ENCODE measurements around the gene TSPAN32.

Gene TSPAN32

DNA sequence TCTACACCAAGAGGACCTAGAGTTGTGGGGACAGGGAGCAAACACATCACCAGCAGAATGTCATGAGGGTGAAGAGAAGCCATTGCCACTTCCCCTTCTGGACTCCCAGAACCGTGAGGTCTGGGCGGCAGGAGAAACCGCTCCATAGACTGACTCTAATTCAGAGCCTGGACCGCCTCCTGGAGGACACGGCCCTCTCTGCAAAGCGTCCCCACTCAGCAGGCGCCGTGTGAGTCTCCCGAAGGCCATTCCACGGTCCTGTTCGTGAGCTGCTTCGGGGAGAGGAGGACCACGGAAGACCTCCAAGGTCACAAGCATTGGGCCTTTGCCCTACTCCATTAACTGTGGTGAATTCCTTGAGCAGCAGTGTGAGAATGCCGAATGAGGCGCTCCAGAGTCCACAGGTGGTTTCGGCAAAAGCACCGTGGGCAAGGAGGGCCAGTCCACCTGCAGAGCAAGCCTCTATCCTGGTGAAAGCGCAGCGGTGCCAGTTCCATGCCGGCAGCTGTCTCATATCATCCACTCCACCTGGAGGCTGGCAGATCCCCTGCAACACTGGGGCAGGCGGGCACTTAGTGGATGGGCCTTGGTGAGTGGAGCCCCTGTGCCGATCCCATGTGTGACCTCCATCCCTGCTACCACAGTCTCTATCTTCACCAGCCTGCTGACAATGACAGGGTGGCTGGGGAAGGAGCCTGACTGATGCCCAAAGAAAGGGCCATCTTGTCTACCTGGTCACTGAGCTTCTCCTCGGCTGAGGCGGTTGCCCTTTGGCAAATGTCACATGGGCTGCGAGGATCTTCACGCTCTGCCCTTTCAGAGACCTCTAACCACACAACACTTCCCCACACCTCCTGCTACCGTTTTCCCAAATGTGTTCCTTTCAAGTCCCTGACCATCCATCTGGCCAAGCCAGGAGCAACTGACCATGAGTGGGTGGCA is 7.6 kb upstream of the TSPAN32 start (continued):
- no peak for TF ChIP-seq ZNF70 (CRISPR knock-in tag; IDR thresholded peaks at IDR 0.05)
- TF ChIP-seq, protein P1, sequence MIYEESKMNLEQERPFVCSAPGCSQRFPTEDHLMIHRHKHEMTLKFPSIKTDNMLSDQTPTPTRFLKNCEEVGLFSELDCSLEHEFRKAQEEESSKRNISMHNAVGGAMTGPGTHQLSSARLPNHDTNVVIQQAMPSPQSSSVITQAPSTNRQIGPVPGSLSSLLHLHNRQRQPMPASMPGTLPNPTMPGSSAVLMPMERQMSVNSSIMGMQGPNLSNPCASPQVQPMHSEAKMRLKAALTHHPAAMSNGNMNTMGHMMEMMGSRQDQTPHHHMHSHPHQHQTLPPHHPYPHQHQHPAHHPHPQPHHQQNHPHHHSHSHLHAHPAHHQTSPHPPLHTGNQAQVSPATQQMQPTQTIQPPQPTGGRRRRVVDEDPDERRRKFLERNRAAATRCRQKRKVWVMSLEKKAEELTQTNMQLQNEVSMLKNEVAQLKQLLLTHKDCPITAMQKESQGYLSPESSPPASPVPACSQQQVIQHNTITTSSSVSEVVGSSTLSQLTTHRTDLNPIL (CRISPR knock-in tag; IDR thresholded peaks at IDR 0.05; ENCODE audit: low read depth): no peak
- TF ChIP-seq RARB (CRISPR knock-in tag; IDR thresholded peaks at IDR 0.05): no peak
- TF ChIP-seq OSR1 (CRISPR knock-in tag; IDR thresholded peaks at IDR 0.05): no peak
- no peak for TF ChIP-seq ZC3H10 (CRISPR knock-in tag; IDR thresholded peaks at IDR 0.05)
- TF ChIP-seq ISL1 (CRISPR knock-in tag; IDR thresholded peaks at IDR 0.05): no peak
- TF ChIP-seq ZNF565 (CRISPR knock-in tag; conservative IDR thresholded peaks at IDR 0.05; ENCODE audit: low read depth): no peak
- no peak for TF ChIP-seq SNAI2 (CRISPR knock-in tag; IDR thresholded peaks at IDR 0.05)

DNA sequence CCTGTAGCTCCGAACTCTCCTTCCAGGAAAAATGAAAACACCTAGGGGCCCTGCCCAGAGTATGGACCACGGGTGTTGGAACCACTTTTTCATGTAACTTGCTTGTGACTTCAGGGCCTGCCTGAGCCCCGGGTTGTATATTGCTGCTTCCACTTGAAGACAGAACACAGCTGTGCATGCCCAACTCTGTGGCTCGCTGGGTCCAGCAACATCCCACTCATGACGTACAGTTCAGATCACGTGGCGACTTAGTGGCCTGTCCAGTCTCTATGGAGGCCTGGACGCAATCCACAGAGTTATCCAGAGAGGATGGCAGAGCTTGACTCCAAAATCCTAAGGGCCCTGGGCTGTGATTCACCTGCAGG is 6.9 kb upstream of the TSPAN32 start:
- TF ChIP-seq GLIS3 (CRISPR knock-in tag; IDR thresholded peaks at IDR 0.05): no peak
- TF ChIP-seq, protein P2, sequence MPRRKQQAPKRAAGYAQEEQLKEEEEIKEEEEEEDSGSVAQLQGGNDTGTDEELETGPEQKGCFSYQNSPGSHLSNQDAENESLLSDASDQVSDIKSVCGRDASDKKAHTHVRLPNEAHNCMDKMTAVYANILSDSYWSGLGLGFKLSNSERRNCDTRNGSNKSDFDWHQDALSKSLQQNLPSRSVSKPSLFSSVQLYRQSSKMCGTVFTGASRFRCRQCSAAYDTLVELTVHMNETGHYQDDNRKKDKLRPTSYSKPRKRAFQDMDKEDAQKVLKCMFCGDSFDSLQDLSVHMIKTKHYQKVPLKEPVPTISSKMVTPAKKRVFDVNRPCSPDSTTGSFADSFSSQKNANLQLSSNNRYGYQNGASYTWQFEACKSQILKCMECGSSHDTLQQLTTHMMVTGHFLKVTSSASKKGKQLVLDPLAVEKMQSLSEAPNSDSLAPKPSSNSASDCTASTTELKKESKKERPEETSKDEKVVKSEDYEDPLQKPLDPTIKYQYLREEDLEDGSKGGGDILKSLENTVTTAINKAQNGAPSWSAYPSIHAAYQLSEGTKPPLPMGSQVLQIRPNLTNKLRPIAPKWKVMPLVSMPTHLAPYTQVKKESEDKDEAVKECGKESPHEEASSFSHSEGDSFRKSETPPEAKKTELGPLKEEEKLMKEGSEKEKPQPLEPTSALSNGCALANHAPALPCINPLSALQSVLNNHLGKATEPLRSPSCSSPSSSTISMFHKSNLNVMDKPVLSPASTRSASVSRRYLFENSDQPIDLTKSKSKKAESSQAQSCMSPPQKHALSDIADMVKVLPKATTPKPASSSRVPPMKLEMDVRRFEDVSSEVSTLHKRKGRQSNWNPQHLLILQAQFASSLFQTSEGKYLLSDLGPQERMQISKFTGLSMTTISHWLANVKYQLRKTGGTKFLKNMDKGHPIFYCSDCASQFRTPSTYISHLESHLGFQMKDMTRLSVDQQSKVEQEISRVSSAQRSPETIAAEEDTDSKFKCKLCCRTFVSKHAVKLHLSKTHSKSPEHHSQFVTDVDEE (CRISPR knock-in tag; IDR thresholded peaks at IDR 0.05): no peak
- TF ChIP-seq, protein P3, sequence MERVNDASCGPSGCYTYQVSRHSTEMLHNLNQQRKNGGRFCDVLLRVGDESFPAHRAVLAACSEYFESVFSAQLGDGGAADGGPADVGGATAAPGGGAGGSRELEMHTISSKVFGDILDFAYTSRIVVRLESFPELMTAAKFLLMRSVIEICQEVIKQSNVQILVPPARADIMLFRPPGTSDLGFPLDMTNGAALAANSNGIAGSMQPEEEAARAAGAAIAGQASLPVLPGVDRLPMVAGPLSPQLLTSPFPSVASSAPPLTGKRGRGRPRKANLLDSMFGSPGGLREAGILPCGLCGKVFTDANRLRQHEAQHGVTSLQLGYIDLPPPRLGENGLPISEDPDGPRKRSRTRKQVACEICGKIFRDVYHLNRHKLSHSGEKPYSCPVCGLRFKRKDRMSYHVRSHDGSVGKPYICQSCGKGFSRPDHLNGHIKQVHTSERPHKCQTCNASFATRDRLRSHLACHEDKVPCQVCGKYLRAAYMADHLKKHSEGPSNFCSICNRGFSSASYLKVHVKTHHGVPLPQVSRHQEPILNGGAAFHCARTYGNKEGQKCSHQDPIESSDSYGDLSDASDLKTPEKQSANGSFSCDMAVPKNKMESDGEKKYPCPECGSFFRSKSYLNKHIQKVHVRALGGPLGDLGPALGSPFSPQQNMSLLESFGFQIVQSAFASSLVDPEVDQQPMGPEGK (CRISPR knock-in tag; IDR thresholded peaks at IDR 0.05; ENCODE audit: borderline replicate concordance): no peak
- no peak for TF ChIP-seq ZNF565 (CRISPR knock-in tag; conservative IDR thresholded peaks at IDR 0.05; ENCODE audit: low read depth)
- TF ChIP-seq, protein P4, sequence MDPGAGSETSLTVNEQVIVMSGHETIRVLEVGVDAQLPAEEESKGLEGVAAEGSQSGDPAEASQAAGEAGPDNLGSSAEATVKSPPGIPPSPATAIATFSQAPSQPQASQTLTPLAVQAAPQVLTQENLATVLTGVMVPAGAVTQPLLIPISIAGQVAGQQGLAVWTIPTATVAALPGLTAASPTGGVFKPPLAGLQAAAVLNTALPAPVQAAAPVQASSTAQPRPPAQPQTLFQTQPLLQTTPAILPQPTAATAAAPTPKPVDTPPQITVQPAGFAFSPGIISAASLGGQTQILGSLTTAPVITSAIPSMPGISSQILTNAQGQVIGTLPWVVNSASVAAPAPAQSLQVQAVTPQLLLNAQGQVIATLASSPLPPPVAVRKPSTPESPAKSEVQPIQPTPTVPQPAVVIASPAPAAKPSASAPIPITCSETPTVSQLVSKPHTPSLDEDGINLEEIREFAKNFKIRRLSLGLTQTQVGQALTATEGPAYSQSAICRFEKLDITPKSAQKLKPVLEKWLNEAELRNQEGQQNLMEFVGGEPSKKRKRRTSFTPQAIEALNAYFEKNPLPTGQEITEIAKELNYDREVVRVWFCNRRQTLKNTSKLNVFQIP (CRISPR knock-in tag; IDR thresholded peaks at IDR 0.05; ENCODE audit: borderline replicate concordance, low read depth): no peak
- no peak for TF ChIP-seq CSDC2 (CRISPR knock-in tag; IDR thresholded peaks at IDR 0.05)
- TF ChIP-seq ARNTL (CRISPR knock-in tag; IDR thresholded peaks at IDR 0.05; ENCODE audit: borderline replicate concordance, low read depth): no peak
- no peak for TF ChIP-seq ZNF8 (CRISPR knock-in tag; IDR thresholded peaks at IDR 0.05)
- TF ChIP-seq, protein P1 (CRISPR knock-in tag; IDR thresholded peaks at IDR 0.05; ENCODE audit: low read depth): no peak
- TF ChIP-seq PPARA (CRISPR knock-in tag; IDR thresholded peaks at IDR 0.05; ENCODE audit: borderline replicate concordance): no peak
- ATAC-seq: no peak

DNA sequence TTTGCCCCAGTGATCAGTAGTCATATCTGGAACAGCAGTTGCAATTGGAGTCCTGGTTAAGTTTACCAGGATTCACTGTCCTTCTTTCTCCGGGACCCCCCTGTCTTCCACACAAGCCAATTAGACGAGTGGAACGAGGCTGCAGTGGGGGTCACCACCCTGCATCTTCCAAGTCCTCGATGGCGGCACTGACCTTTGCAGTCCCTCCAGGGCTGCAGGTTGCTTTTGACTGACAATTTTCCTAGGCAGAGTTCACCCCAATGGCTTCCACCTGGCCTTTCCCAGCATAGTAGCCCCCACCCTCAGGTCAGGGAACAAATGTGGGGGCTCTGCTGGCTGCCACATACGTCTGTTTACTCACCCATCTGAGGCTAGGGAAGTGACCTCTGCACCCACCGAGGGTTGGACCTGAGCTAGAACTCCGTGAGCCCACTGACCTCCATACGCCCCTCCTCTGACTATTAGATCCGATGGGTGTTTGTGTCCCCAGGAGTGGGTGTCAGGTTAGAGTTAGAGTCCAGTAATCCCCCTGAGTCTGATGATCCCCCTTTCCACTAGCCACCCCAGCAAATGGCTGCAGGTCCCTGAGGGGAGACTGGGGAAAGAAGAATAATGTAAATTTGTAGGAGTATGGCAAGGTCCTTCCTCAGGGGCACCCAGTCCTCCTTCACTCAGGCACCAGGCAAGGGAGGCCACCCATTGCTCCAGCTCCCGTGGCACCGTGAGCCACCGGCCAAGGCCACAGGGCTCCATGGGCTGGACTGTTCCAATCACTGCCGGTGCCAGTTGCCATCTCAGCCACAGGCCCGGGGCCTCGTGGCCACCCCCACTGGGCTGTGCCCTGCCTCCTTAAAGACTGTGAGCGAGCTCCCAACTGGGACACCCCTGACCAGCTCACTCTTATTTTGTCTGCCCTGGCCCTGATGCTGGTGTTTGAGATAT is 5.6 kb upstream of the TSPAN32 start:
- ATAC-seq: no peak
- TF ChIP-seq ESRRG (CRISPR knock-in tag; IDR thresholded peaks at IDR 0.05) (no peak), ZNF70 (CRISPR knock-in tag; IDR thresholded peaks at IDR 0.05) (no peak), PPARA (CRISPR knock-in tag; IDR thresholded peaks at IDR 0.05; ENCODE audit: borderline replicate concordance) (no peak), OSR1 (CRISPR knock-in tag; IDR thresholded peaks at IDR 0.05) (no peak), TOX (CRISPR knock-in tag; IDR thresholded peaks at IDR 0.05; ENCODE audit: borderline replicate concordance) (no peak), BACH2 (CRISPR knock-in tag; IDR thresholded peaks at IDR 0.05; ENCODE audit: borderline replicate concordance) (no peak)
- TF ChIP-seq, protein P3 (CRISPR knock-in tag; IDR thresholded peaks at IDR 0.05; ENCODE audit: borderline replicate concordance): no peak
- TF ChIP-seq, protein P4 (CRISPR knock-in tag; IDR thresholded peaks at IDR 0.05; ENCODE audit: borderline replicate concordance, low read depth): no peak

All from SK-N-SH treated with all-trans-retinoic acid at 6 μM for 48 hours (cell line).